HepG2 (cell line): ENCODE results near the gene NXNL2. TPM values are rescaled to one million over a fixed set of nuclear protein-coding genes. Genes with fewer than 3 reads are reported as not detected.

Experiments used
- ATAC-seq: fragments of 200-7000 bp; cut with Tn5 transposase; 3 replicates; pipeline ENCODE4 v1.9.1; 2020; ENCODE audit warnings: mild to moderate bottlenecking, moderate library complexity
- BruUV-seq: library from RNA; stranded (reverse); fragments of 400-500 nt; replicated peaks from 2 replicates; lab custom pipeline; 2021; lab: Mats Ljungman, UMichigan
- CTCF ChIA-PET: fragments of 300-600 bp; formaldehyde crosslinking; extraction: SDS; loops from one replicate; lab custom pipeline; 2021; ENCODE audit warnings: low total read pairs, inconsistent platforms, low intra/inter-chr PET ratio; lab: Yijun Ruan, JAX
- POLR2A ChIA-PET: fragments of 350-600 bp; sonication (Branson Sonifier 250); formaldehyde crosslinking; loops from one replicate; lab custom pipeline; 2020; ENCODE audit warnings: antibody characterized with exemption, inconsistent platforms; lab: Yijun Ruan, JAX
- DNase-seq: peaks from one replicate; pipeline ENCODE4 v3.0.0-alpha.2; 2015; ENCODE audit warnings: low spot score
- FAIRE-seq: peaks from 3 replicates; lab custom pipeline; 2011; peaks lifted over from hg19 to GRCh38; lab: Jason Lieb, UNC
- H2AFZ ChIP-seq: one replicate; pipeline ENCODE4 v1.6.1; 2011; ENCODE audit warnings: low read length, inconsistent platforms
- H3K27ac ChIP-seq: fragments of 300-600 bp; 3 replicates; pipeline ENCODE4 v1.8.0; 2011; ENCODE audit warnings: mixed run types, mild to moderate bottlenecking, mixed read lengths, low read length, inconsistent platforms; ENCODE audit not compliant: insufficient read depth; ENCODE audit errors: extremely low read length
- H3K27me3 ChIP-seq, 2 experiments: fragments of 200-600 bp in 1 of 2; 2 replicates in 1 of 2; 3 replicates in 1 of 2; pipeline versions ENCODE4 v1.6.0 to v1.8.0; 2011; ENCODE audit warnings: low read length in 2 of 2, mild to moderate bottlenecking in 2 of 2, moderate library complexity in 2 of 2, inconsistent platforms in 1 of 2; ENCODE audit not compliant: insufficient read depth in 2 of 2, control insufficient read depth in 1 of 2
- H3K36me3 ChIP-seq, 2 experiments: fragments of 200-600 bp in 1 of 2; replicated peaks in 1 of 2; 2 replicates in 1 of 2; 3 replicates in 1 of 2; pipeline versions ENCODE4 v1.5.1 to v1.8.0; 2011; ENCODE audit warnings: low read length in 2 of 2, inconsistent platforms in 1 of 2; ENCODE audit not compliant: insufficient read depth in 2 of 2, control insufficient read depth in 1 of 2
- H3K4me1 ChIP-seq: 2 replicates; pipeline ENCODE4 v1.5.1; 2012; ENCODE audit warnings: low read length, inconsistent platforms; ENCODE audit not compliant: insufficient read depth
- H3K4me2 ChIP-seq: 2 replicates; pipeline ENCODE4 v1.6.0; 2011; ENCODE audit warnings: low read depth, low read length, inconsistent platforms
- H3K4me3 ChIP-seq, 3 experiments: fragments of 200-600 bp in 1 of 3; sonication (generic), shearing (Covaris generic) in 1 of 3; replicated peaks in 1 of 3; 2 replicates each; pipeline ENCODE4 v1.5.1; 2011 to 2016; ENCODE audit warnings: low read length in 3 of 3, inconsistent platforms in 2 of 3, low read depth in 2 of 3, mild to moderate bottlenecking in 2 of 3, control low read depth in 1 of 3, mixed read lengths in 1 of 3; ENCODE audit not compliant: insufficient read depth in 1 of 3
- H3K79me2 ChIP-seq: one replicate; pipeline ENCODE4 v1.6.1; 2011; ENCODE audit warnings: low read length, inconsistent platforms; ENCODE audit not compliant: insufficient read depth
- H3K9ac ChIP-seq: 2 replicates; pipeline ENCODE4 v1.6.0; 2011; ENCODE audit warnings: mild to moderate bottlenecking, low read depth, low read length, inconsistent platforms; ENCODE audit not compliant: insufficient read depth
- H3K9me3 ChIP-seq: 2 replicates; pipeline ENCODE4 v1.5.1; 2012; ENCODE audit warnings: mild to moderate bottlenecking, low read length
- H4K20me1 ChIP-seq: 2 replicates; pipeline ENCODE4 v1.6.0; 2011; ENCODE audit warnings: inconsistent platforms, mild to moderate bottlenecking, low read length, moderate library complexity; ENCODE audit not compliant: insufficient read depth
- AKNA ChIP-seq: sonication (generic); formaldehyde crosslinking; IDR thresholded peaks from 2 replicates; pipeline ENCODE4 v1.4.0; 2020; ENCODE audit warnings: missing genetic modification reagents, borderline replicate concordance
- HNF4G ChIP-seq, 2 experiments: sonication (generic) in 1 of 2; formaldehyde crosslinking in 1 of 2; IDR thresholded peaks; 2 replicates each; pipeline versions ENCODE4 v1.4.0 to v1.6.1; 2011 to 2020; ENCODE audit warnings: borderline replicate concordance in 2 of 2, low read depth in 2 of 2, mild to moderate bottlenecking in 2 of 2, low read length in 1 of 2, missing genetic modification reagents in 1 of 2, moderate library complexity in 1 of 2
- IKZF4 ChIP-seq: sonication (generic); formaldehyde crosslinking; IDR thresholded peaks from 2 replicates; pipeline ENCODE4 v1.5.1; 2020; ENCODE audit warnings: borderline replicate concordance, mild to moderate bottlenecking, low read depth, missing genetic modification reagents; ENCODE audit errors: not compliant biosample characterization
- ONECUT2 ChIP-seq: sonication (generic); formaldehyde crosslinking; IDR thresholded peaks from 2 replicates; pipeline ENCODE4 v1.4.0; 2020; ENCODE audit warnings: missing genetic modification reagents
- POLR2AphosphoS5 ChIP-seq: IDR thresholded peaks from 2 replicates; pipeline ENCODE4 v1.6.1; 2012; ENCODE audit warnings: low read depth, low read length
- PRPF4 ChIP-seq: fragments of 200-400 bp; formaldehyde crosslinking; IDR thresholded peaks from 2 replicates; pipeline ENCODE4 v1.6.1; 2016; ENCODE audit warnings: low read length, low read depth; ENCODE audit not compliant: poor library complexity, severe bottlenecking
- SAP130 ChIP-seq: IDR thresholded peaks from 2 replicates; pipeline ENCODE4 v1.6.1; 2016; ENCODE audit warnings: low read depth
- SATB2 ChIP-seq: sonication (generic); formaldehyde crosslinking; IDR thresholded peaks from 2 replicates; pipeline ENCODE4 v1.5.0; 2020; ENCODE audit warnings: missing genetic modification reagents
- THAP11 ChIP-seq: IDR thresholded peaks from 2 replicates; pipeline ENCODE4 v1.6.1; 2016; ENCODE audit warnings: missing biosample characterization, missing genetic modification reagents
- ZBTB39 ChIP-seq: sonication (generic); formaldehyde crosslinking; IDR thresholded peaks from 2 replicates; pipeline ENCODE4 v1.5.0; 2020; ENCODE audit warnings: missing genetic modification reagents
- ZC3H13 ChIP-seq: sonication (generic); formaldehyde crosslinking; IDR thresholded peaks from 2 replicates; pipeline ENCODE4 v1.8.1; 2023; ENCODE audit warnings: mild to moderate bottlenecking, missing genetic modification reagents, moderate library complexity
- ZFP41 ChIP-seq: sonication (generic); formaldehyde crosslinking; IDR thresholded peaks from 2 replicates; pipeline ENCODE4 v1.4.0; 2020; ENCODE audit warnings: mild to moderate bottlenecking, missing genetic modification reagents, borderline replicate concordance
- ZNF644 ChIP-seq: IDR thresholded peaks from 2 replicates; pipeline ENCODE4 v1.6.1; 2016; ENCODE audit warnings: low read depth
- WGBS: methylation state at CpG from one replicate; pipeline ENCODE4 v1.1.6; 2017; ENCODE audit warnings: low lambda C conversion rate; 5-methylcytosine and 5-hydroxymethylcytosine counted together
- in situ Hi-C: cut with HindIII; loops from 2 replicates; pipeline ENCODE4 v1.10.0; 2017; ENCODE audit warnings: low pct_unique_long_range_greater_than_20kb; ENCODE audit not compliant: extremely low pct_ligation_motif_present
- intact Hi-C: fragments of 100-400 bp; cut with micrococcal nuclease; formaldehyde crosslinking; loops from one replicate; pipeline ENCODE4 v1.10.0; 2022; ENCODE audit not compliant: unreplicated experiment
- polyA plus RNA-seq, 8 experiments: library from polyadenylated mRNA; depleted of rRNA in 3 of 8; stranded (reverse) in 7 of 8; unstranded in 1 of 8; fragments of >200 nt; fragmentation: Illumina TruSeq in 4 of 8; extraction: Trizol in 4 of 8; gene quantifications; 2 replicates each; pipeline versions ENCODE4 v1.2.1 to v1.2.3, GENCODE V29; 2011 to 2016; ENCODE audit warnings: low read depth in 4 of 8, missing spikeins in 1 of 8, mixed read lengths in 1 of 8; ENCODE audit not compliant: insufficient read depth in 1 of 8
- total RNA-seq, 5 experiments: library from RNA; depleted of rRNA; stranded (reverse); fragments of >200 nt; fragmentation: Illumina TruSeq; extraction: Trizol; gene quantifications; 2 replicates each; pipeline ENCODE4 v1.2.3, GENCODE V29; 2016; ENCODE audit warnings: low read depth in 1 of 5
- TF ChIP-seq, protein P1 (sequence below): sonication (generic); formaldehyde crosslinking; IDR thresholded peaks from 2 replicates; pipeline ENCODE4 v1.8.0; 2022; ENCODE audit warnings: missing genetic modification reagents, mild to moderate bottlenecking, inconsistent platforms, borderline replicate concordance
- TF ChIP-seq, protein P2 (sequence below): sonication (generic); formaldehyde crosslinking; IDR thresholded peaks from 2 replicates; pipeline ENCODE4 v1.4.0; 2020; ENCODE audit warnings: low read depth, mild to moderate bottlenecking, missing genetic modification reagents

NXNL2 gene
- total and polyA plus RNA-seq, 2 of the 13 experiments (the other 11 are each of a cell fraction or from before 2014, with no cell fraction given) = not detected

- intact Hi-C loops = no loop called here
- Histone ChIP-seq H3K4me1 (no peaks in the 10 kb centered on the region), H4K20me1 (no peaks in the 10 kb centered on the region), H3K36me3 (no peaks in the 10 kb centered on the region), H3K9me3 (no peaks in the 10 kb centered on the region), H3K4me2 (no peak overlapping the region), H3K79me2 (no peaks in the 10 kb centered on the region), H3K9ac (no peak overlapping the region), H3K27me3 (0 out of 5 replicates have a peak, but pooled peaks cover 2 to 4% of the 10 kb centered on the region in 2 experiments), H3K4me3 (no peak overlapping the region), H3K27ac (no peak overlapping the region), H2AFZ (no peak overlapping the region)
- WGBS = 4% methylated on average over 3 of the region's 3 CpGs
- ATAC-seq (no peak), FAIRE-seq (no peak), DNase-seq (no peak)
- no TSS peak for BruUV-seq
- POLR2A ChIA-PET = no interaction called here
- CTCF ChIA-PET = no interaction called here
- in situ Hi-C loops = no loop called here
- TF ChIP-seq PRPF4 = no peak
- TF ChIP-seq, protein P1, sequence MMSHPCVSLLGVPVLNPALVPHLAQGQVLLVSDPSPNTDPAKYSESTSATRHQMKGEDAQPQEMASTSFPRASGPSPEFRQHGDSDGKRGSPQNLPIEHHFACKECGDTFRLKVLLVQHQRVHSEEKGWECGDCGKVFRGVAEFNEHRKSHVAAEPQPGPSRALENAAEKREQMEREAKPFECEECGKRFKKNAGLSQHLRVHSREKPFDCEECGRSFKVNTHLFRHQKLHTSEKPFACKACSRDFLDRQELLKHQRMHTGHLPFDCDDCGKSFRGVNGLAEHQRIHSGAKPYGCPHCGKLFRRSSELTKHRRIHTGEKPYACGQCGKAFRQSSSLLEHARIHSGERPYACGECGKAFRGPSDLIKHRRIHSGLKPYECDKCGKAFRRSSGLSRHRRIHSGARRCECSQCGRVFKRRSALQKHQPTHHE (CRISPR knock-in tag) = no peak
- no peak for TF ChIP-seq THAP11 (CRISPR knock-in tag)
- no peak for TF ChIP-seq ZBTB39 (CRISPR knock-in tag)
- TF ChIP-seq IKZF4 (CRISPR knock-in tag) = no peak
- no peak for TF ChIP-seq ZFP41
- no peak for TF ChIP-seq HNF4G (IDR thresholded peaks at IDR 0.05; ENCODE audit: borderline replicate concordance, low read depth, low read length)
- no peak for TF ChIP-seq HNF4G (CRISPR knock-in tag; IDR thresholded peaks at IDR 0.05; ENCODE audit: borderline replicate concordance, low read depth)
- TF ChIP-seq POLR2AphosphoS5 = no peak
- TF ChIP-seq SAP130 (CRISPR knock-in tag) = no peak
- TF ChIP-seq ONECUT2 (CRISPR knock-in tag) = no peak
- TF ChIP-seq ZNF644 (CRISPR knock-in tag) = no peak
- TF ChIP-seq, protein P2, sequence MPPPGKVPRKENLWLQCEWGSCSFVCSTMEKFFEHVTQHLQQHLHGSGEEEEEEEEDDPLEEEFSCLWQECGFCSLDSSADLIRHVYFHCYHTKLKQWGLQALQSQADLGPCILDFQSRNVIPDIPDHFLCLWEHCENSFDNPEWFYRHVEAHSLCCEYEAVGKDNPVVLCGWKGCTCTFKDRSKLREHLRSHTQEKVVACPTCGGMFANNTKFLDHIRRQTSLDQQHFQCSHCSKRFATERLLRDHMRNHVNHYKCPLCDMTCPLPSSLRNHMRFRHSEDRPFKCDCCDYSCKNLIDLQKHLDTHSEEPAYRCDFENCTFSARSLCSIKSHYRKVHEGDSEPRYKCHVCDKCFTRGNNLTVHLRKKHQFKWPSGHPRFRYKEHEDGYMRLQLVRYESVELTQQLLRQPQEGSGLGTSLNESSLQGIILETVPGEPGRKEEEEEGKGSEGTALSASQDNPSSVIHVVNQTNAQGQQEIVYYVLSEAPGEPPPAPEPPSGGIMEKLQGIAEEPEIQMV (CRISPR knock-in tag) = no peak
- TF ChIP-seq ZC3H13 (CRISPR knock-in tag) = no peak
- no peak for TF ChIP-seq AKNA
- no peak for TF ChIP-seq SATB2 (CRISPR knock-in tag)
Observed at GRCh38 chr9:88587182-88587581, 52.2 kb downstream of the NXNL2 start.
